Urinary bladder (tissue), 4 donors: ENCODE measurements around the gene ZFYVE19. TPM values are rescaled to one million over a fixed set of nuclear protein-coding genes. Genes with fewer than 3 reads are reported as not detected.

Source experiments
- DNase-seq: peaks from one replicate; pipeline ENCODE4 v3.0.0-alpha.2; 2015; ENCODE audit errors: extremely low spot score
- H3K27ac ChIP-seq: one replicate; pipeline ENCODE4 v1.5.1; 2013; ENCODE audit warnings: low read depth, mild to moderate bottlenecking, moderate library complexity
- H3K36me3 ChIP-seq: one replicate; pipeline ENCODE4 v1.6.1; 2013; ENCODE audit warnings: mild to moderate bottlenecking, moderate library complexity; ENCODE audit not compliant: insufficient read depth
- H3K4me1 ChIP-seq: one replicate; pipeline ENCODE4 v1.6.1; 2013; ENCODE audit warnings: mild to moderate bottlenecking, moderate library complexity; ENCODE audit not compliant: insufficient read depth
- H3K4me3 ChIP-seq: one replicate; pipeline ENCODE4 v1.5.1; 2013; ENCODE audit warnings: low read depth, low read length
- WGBS: extraction: QIAGEN DNeasy Blood & Tissue Kit; methylation state at CpG from one replicate; pipeline ENCODE4 v1.1.7; 2013; 5-methylcytosine and 5-hydroxymethylcytosine counted together
- polyA plus RNA-seq: library from polyadenylated mRNA; stranded (reverse); fragments of 200-250 nt; gene quantifications from one replicate; pipeline ENCODE4 v1.2.3, GENCODE V29; 2013
- total RNA-seq: library from RNA; depleted of rRNA; stranded (reverse); fragments of >200 nt; gene quantifications from one replicate; pipeline ENCODE4 v1.2.3, GENCODE V29; 2014
- donor health status: healthy with polysubstance abuse.
- donor health status: healthy.

The ZFYVE19 gene
- total and polyA plus RNA-seq, 2 donors: 20.3 to 26.4 TPM

DNA sequence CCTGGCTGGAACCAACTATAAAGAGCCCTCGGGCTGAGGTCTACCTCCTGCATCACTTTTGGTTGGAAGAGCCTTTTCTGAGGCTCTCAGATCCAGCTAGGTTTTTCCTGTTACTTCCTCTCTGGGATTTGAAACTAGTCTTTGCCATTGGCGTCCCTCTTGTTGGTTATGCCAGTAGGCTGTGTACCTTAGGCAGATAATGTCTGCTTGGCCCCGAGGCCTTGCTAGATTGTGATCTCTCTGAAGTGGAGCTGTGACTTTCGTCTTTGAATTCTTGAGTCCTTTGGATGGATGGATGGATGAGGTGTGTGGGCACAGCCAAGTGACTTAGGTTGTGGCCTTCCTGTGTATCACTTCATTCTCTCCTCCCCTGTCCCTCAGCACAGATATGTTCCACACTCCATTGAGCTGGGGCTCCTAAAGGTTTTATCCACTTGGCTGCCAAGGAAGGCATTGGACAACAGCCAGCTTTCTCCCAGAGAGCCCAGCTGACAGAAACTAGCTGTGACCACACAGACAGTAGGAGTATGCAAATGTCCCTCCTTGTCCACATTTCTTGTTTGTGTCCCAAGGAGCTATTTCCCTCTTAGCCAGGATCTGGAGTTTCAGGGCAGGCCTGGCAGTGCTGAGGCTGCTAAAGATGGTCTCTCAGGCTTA lies 8.3 kb downstream of the ZFYVE19 start:
- Histone ChIP-seq H3K27ac (no peak overlapping the region), H3K36me3 (no peaks in the 10 kb centered on the region), H3K4me1 (no peaks in the 10 kb centered on the region), H3K4me3 (no peak overlapping the region)
- 81% methylated on average over 4 of the region's 4 CpGs for whole genome bisulfite sequencing
- DNase-seq: no peak

- WGBS: 81% methylated on average over 7 of the region's 7 CpGs
- Histone ChIP-seq H3K4me3 (no peak overlapping the region), H3K36me3 (no peaks in the 10 kb centered on the region), H3K4me1 (no peaks in the 10 kb centered on the region), H3K27ac (no peak overlapping the region)
- no peak for DNase-seq
Measured at GRCh38 chr15:40819048-40819447, 12.2 kb downstream of the ZFYVE19 start.

DNA sequence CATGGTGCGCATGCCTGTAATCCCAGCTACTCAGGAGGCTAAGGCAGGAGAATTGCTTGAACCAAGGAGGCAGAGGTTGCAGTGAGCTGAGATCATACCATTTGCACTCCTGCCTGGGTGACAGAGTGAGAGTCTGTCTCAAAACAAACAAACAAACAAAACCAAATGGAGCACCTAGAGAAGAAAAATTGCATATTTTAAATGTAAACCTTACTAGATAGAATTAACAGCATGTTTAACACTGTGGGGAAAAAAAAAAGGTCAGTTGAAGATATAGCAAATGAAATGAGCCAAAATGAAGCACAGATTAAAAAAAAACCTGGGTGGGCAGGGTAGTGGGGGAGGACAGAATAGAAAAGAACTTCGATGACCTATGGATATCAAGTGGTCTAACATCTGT lies 14.3 kb downstream of the ZFYVE19 start:
- no peak overlapping the region for H3K27ac ChIP-seq
- no peak for DNase-seq
- H3K4me3 ChIP-seq: no peak overlapping the region
- WGBS: 89% methylated on average over 2 of the region's 2 CpGs
- H3K36me3 ChIP-seq: no peaks in the 10 kb centered on the region
- H3K4me1 ChIP-seq: no peaks in the 10 kb centered on the region

- H3K4me1 ChIP-seq: no peaks in the 10 kb centered on the region
- H3K36me3 ChIP-seq: no peaks in the 10 kb centered on the region
- DNase-seq: no peak
- H3K27ac ChIP-seq: no peak overlapping the region
- 85% methylated on average over 1 of the region's 1 CpG for WGBS
- H3K4me3 ChIP-seq: no peak overlapping the region
Measured at GRCh38 chr15:40823572-40824343, 16.9 kb downstream of the ZFYVE19 start.

DNA sequence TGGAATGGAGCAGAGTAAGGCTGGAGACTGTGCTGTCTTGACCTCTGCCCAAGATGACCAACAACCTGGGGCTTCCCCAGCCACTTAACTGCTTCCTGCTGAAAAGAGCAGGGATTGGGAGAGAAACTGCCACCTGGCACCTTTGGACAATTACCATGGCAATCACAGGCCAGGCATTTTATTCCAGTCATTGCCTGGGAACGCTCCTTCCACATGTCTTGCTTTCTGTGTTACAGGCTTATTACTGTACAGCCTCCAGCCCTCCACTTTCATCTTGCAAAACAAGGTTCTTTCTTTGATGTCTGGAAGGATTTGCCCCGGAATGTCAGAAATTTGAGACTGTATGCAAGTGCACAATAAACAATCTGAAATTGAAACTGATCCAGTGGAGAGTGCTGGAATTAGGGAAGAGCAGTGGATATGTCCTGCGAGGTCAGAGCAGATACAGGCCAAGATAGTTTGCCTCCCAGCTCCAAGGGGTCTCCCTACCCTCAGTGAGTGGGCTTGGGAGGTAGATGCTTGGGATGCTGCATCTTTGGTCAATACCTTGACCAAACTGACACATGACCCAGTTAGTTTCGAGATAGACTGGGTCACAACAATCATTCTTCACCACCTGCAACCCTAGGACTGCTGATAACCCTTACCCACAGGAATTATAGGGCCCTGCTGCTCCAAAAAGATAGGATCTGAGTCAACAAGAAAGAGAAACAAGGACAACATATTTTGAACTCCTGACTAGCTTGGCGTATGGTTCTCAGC lies 19.0 kb downstream of the ZFYVE19 start:
- WGBS: 55% methylated on average over 5 of the region's 5 CpGs
- H3K27ac ChIP-seq: no peak overlapping the region
- DNase-seq: no peak

GRCh38 chr15:40826423-40827075 lies 19.7 kb downstream of the ZFYVE19 start:
- no peaks in the 10 kb centered on the region for H3K4me1 ChIP-seq
- no peaks in the 10 kb centered on the region for H3K36me3 ChIP-seq
- no peak overlapping the region for H3K27ac ChIP-seq
- no peak overlapping the region for H3K4me3 ChIP-seq
- DNase-seq: no peak
- 74% methylated on average over 4 of the region's 4 CpGs for WGBS

More for the DNA sequence above, 19.0 kb downstream of the ZFYVE19 start:
- Histone ChIP-seq H3K4me1 (no peaks in the 10 kb centered on the region), H3K4me3 (no peak overlapping the region), H3K36me3 (no peaks in the 10 kb centered on the region)

GRCh38 chr15:40828447-40829036 lies 21.7 kb downstream of the ZFYVE19 start, which contains the start of gene PPP1R14D:
Gene PPP1R14D, minus strand, starts transcription at chr15:40828708. Its CDS starts 67 bp downstream, at chr15:40828641.
- WGBS: 91% methylated on average over 6 of the region's 6 CpGs
- Histone ChIP-seq H3K27ac (no peak within 1 kb of the TSS), H3K36me3 (no peaks in the 10 kb centered on the region), H3K4me3 (no peak within 1 kb of the TSS), H3K4me1 (no peaks in the 10 kb centered on the region)
- no peak for DNase-seq

GRCh38 chr15:40829115-40829514 lies 22.2 kb downstream of the ZFYVE19 start:
- DNase-seq: no peak
- 72% methylated on average over 7 of the region's 7 CpGs for WGBS
- Histone ChIP-seq H3K4me1 (no peaks in the 10 kb centered on the region), H3K36me3 (no peaks in the 10 kb centered on the region), H3K27ac (no peak overlapping the region), H3K4me3 (no peak overlapping the region)

GRCh38 chr15:40830884-40831283 lies 24.0 kb downstream of the ZFYVE19 start:
- Histone ChIP-seq H3K4me1 (no peaks in the 10 kb centered on the region), H3K36me3 (no peaks in the 10 kb centered on the region), H3K4me3 (no peak overlapping the region), H3K27ac (no peak overlapping the region)
- 54% methylated on average over 2 of the region's 2 CpGs for WGBS
- no peak for DNase-seq

DNA sequence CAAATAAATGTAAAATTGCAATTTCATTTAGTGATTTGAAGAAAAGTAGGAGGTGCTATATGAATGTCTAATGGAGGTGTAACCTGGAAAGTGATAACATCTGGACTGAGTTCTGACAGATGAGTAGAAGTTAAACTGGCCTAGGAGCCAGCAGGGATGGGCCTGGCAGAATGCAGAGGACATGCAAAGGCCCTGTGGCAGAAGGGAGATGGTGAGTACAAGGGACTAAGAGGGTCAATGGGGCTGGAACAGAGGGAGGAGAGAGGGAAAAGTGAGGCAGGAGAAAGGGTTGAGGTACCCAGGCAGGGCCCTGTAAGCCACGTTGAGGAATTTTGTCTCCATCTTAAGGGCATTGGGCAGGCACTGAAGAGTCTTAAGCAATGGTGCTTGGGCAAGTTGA lies 25.0 kb downstream of the ZFYVE19 start:
- 68% methylated on average over 1 of the region's 1 CpG for WGBS
- no peak for DNase-seq
- H3K4me3 ChIP-seq: no peak overlapping the region
- no peaks in the 10 kb centered on the region for H3K36me3 ChIP-seq
- H3K27ac ChIP-seq: no peak overlapping the region
- no peaks in the 10 kb centered on the region for H3K4me1 ChIP-seq

DNA sequence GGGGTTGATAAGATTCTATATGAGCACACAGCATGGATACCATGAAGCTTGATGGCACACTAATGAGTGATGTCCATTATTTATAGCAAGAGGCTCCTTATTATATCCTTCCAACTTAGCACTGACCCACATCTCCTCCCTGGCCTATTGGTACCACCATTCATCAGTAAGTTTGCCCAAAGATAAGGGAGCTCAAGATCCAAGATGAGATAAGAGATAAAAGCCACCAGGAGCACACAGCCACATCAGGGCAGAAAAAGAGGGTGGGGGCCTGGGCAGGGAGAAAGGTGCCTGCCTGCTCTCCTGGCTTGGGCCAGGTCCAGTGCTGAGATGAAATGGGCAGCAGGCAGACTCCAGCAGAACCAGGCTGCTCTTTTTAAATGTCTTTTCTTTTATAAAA lies 26.0 kb downstream of the ZFYVE19 start:
- DNase-seq: no peak
- no peaks in the 10 kb centered on the region for H3K36me3 ChIP-seq

DNA sequence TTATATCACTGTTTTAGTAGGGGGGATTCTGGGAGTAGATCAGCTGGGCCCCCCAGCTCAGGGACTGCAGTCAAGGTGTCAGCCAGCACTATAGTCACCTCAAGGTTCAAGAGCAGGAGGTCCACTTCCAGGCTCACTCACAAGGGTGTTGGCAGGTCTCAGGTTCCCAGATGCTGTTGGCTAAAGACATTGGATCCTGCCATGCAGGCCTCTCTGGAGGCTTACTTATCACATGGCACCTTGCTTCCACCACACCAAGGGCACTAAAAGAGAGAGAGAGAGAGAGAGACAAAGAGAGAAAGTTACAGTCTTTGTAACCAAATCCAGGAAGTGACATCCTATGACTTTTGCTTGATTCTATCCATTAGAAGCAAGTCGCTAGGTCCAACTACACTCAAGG lies 29.1 kb downstream of the ZFYVE19 start:
- DNase-seq: no peak
- WGBS: 90% methylated on average over 1 of the region's 1 CpG
- H3K4me3 ChIP-seq: no peak overlapping the region
- H3K36me3 ChIP-seq: no peaks in the 10 kb centered on the region
- H3K27ac ChIP-seq: no peak overlapping the region
- no peaks in the 10 kb centered on the region for H3K4me1 ChIP-seq

More for the DNA sequence above, 26.0 kb downstream of the ZFYVE19 start:
- Histone ChIP-seq H3K27ac (no peak overlapping the region), H3K4me1 (no peaks in the 10 kb centered on the region), H3K4me3 (no peak overlapping the region)

- no peaks in the 10 kb centered on the region for H3K36me3 ChIP-seq
- H3K27ac ChIP-seq: no peak overlapping the region
- WGBS: 87% methylated on average over 5 of the region's 5 CpGs
- no peaks in the 10 kb centered on the region for H3K4me1 ChIP-seq
- DNase-seq: no peak
- no peak overlapping the region for H3K4me3 ChIP-seq
Measured at GRCh38 chr15:40838756-40839155, 31.9 kb downstream of the ZFYVE19 start.
